Measurements from ENCODE around the gene SIAH3.

Gene SIAH3

DNA sequence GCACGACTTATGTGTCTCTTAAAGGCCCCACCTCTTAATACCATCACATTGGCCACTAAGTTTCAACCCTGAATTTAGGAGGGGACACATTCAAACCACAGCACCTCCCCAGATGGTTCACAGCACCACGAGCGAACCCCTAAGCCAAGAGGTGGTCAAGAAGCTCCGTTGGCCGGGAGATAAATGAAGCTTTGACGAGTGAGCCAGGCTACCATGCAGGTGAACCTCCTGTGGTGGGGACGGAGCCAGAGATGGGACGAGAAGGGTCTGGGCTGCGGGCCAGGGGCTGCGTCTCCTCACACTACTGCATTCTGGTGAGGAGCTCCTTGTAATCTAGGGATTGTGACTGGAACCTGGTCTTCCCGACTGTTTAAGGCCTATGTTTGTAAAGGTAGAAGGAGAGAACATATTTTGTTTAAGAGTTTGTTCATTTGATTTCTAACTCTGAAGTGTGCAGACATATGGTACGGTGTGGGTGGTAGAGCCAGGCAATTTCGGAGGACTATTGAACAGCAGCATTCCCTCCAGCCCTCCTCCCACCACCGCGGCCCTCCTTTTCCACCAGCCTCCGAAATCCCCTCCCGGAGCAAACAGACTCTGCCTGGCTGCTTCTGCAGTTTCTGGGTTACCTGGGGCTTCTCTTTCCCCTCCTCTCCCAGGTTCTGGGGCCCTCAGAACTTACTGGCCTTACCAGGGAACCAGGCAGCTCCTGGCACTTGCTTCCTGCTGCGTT lies 31.3 kb downstream of the SIAH3 start:
- DNase-seq = no peak

GRCh38 chr13:45817833-45818232 lies 33.7 kb downstream of the SIAH3 start:
- DNase-seq = no peak

GRCh38 chr13:45816427-45816826 lies 35.1 kb downstream of the SIAH3 start:
- DNase-seq = no peak

GRCh38 chr13:45812695-45813372 lies 38.7 kb downstream of the SIAH3 start:
- DNase-seq = no peak

- no peak for DNase-seq
Observed at GRCh38 chr13:45811891-45812694, 39.5 kb downstream of the SIAH3 start.

DNA sequence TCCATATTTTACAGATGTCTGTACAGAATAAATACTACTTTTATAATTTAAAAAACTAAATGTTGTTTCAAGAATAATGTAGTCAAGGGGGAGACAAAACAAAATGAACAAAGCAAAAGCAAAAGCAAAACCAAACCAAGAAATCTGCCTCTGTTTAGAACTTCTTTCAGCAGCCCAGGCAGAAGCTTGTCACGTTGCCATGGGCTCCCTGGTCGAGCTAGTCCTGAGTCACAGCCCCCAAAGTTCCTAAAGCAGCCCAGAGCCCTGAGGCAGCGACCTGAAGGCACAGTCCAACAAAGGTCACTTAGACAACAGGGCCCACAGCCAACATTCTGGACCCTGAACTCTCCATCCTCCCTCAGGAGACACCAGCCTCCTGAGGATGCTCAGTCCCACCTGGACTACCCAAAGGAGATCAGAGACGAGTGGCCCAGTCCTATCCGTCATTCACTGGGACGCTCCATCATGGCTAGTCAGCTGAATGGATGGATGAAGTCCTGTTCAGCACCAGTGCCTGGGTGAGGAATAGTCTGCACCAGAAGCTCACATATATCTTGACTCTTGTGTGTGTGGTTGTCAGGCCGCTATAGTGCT lies 41.7 kb downstream of the SIAH3 start:
- DNase-seq = no peak

GRCh38 chr13:45808925-45809324 lies 42.6 kb downstream of the SIAH3 start:
- DNase-seq = no peak

DNA sequence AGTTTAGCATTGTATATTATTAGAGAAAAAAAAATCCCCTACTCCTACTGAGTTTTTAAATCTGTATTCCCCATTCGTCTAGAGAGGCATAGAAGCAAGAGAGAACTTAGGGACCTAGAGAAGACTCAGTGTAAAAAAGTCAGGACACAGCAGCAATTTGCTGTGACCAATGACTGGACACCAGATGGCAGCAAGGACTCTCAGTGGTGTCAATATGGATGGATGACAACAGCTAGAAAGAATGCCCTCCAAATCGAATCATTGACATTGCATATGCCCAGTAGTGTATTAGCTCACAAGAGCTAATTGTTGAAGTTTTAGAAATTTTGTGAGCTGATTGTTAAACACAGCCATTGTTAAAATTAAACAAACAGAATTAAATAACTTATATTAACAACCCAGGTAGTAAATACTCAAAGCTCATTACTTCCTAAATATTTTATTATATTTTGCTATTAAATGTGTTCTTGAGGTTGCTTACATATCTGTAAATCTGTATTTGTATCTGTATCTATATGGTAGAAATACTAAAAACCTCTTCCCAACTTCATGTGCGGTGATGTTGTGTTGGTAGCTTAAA lies 43.9 kb downstream of the SIAH3 start:
- DNase-seq = no peak

GRCh38 chr13:45800485-45800884 lies 51.1 kb downstream of the SIAH3 start:
- DNase-seq = no peak

DNA sequence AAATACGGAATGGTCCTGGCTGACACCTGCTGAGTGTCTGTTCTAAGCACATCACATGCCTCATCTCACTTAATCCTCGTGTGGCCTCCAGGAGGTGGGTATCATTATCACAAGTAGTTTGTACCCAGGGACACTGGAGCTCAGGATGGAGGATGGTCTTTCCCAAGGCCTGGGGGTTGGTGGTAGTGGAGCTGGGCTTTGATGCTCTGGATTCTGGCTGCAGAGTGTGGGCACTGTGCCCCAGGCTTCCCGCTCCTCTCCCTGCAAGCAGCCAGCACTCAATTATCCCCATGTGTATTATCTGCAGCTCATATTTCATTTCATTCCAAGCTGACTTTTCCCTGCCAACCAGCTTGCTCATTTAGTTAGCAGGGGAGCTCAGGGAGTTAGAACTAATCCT lies 52.1 kb downstream of the SIAH3 start:
- no peak for DNase-seq

GRCh38 chr13:45798851-45799250 lies 52.7 kb downstream of the SIAH3 start:
- DNase-seq = no peak

GRCh38 chr13:45796426-45797235 lies 54.9 kb downstream of the SIAH3 start:
- no peak for DNase-seq

DNA sequence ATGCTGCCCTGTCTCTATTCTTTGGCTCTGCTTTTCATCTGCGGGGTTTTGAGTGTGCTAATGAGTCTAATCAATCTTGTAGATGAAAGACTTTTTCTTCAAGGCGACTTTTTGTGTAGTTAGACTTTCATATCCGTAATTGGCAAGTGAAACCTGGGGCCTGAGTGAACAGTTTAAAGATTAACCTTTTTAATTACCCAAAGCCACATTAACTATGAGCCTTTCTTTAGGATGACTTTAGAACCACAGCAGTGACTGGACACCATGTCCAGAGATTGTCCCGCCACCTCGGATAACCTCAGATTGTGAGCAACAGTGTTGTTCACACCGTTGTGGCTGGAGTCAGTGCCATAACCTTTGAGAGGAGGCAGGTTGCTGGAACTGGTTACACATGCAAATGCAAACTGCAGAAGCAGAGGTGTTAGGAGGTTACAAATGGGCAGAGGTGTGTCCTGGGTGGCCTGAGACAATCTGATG lies 58.7 kb downstream of the SIAH3 start:
- DNase-seq = no peak

GRCh38 chr13:45788011-45788410 lies 63.5 kb downstream of the SIAH3 start:
- no peak for DNase-seq

DNA sequence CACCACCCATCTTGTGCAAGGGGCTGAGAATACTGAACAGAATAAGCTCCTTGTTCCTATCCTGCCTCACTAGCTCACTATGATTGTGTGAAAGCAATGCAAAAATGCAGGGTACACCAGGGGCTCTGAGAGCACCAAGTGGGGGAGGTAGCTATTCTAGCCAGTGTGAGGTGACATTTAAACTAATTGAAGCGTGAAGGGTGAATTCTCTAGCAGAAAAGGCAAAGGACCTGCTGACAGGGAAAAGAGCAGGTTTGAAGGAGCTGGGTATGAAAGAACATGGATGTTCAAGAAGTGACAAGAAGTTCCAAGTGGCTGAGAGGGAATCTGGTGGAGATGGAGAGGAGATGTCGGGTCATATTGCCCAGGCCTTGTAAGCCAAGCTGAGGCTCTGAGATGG lies 64.2 kb downstream of the SIAH3 start:
- no peak for DNase-seq

DNA sequence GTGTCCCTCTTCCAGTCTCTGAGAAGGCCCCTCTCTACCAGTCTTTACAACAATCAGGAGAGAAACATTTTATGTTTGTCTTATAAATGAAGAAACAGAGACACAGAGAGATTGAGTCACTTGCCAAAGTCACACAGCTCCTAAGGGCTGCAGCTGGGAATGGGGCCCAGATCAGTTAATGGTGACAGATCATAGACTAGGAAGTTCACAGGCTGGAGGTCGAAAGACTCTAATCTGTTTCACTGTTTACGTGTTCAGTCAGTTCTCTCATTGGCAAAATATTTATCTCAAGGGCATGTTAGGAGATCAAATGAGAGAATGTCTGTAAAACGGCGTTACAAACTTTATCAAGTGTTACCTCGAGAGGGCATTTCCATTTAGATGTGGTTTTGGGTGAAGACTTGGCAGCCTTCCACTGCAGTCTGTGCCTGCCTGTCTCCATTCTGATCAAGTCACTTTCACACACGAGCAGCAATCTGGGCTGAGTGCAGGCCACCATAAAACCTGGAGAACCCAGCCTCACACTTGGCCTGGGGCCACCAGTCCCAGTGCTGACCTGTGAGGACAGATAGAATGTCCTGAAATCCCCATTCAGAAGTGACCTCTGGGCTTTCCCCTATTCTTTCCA lies 65.1 kb downstream of the SIAH3 start:
- no peak for DNase-seq

DNA sequence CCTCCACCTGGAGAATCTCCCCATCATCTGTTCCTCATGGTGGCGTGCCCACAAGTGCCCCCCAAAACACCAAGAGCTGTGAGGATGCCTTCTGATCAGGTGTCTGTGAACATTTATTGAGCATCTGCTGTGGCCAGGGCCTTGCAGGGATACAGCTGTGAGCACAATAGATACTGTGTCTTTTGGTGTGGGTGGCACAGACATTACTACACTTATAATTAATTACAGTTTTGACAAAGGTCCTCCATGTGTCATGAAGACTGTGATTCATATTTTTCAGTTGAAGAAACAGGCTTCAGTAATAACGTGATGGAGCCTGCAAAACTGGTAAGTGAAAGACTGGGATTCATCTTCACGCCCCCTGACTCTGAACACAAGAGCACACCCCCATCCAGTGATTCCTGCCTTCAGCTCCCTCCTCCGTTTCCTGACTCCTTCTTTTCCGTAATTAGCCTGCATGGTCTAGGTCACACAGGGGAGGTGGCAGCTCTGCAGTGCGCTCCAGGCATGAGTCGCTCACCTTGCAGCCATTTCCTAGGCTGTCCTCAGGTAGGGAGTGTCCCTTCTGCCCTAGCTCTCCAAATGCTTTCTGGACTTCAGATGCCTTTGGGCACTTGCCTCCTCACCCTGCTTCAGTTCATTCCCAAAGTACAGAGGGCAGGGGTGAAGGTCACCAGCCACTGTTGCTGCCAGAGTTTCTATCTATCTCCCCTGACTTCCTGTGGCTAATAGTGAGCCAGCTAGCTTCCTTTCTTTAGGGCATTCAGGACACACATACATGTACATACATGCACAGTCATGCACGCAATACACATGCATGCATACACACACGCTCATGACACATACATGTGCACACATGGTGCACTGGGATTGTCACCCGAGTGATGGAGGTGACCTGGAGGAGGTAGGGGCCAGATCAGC lies 66.5 kb downstream of the SIAH3 start:
- no peak for DNase-seq

DNA sequence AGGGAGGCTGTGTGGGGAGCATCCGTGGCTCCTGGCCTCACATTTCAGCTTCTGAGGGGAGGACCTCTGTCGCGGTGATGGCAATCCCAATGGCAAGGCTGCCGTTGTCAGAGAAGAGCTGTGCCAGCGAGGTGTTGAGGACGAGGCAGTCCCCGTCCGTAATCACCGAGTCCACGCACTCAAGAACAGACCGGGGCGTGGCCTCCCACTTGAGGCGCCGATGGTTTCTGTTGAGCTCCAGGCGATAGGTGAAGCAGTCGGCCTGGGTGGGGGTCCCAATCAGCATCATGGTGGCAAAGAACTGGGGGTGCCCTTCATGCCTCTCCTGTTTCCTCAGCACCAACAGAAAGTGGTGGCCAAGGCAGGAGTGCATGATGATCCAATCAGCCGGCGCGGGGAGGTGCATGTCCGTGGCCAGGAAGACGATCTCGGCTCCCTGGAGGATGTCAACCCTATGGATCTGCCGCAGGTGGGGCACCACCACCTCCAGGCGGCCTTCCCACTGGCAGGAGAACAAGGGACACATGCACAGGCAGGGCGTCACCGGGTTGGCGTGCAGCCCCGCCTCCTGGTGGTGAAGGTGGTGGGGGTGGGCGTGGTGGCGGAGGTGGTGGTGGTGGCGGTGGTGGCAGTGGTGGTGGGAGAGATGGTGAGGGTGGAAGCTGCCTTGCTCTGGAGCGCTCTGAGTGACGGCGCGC lies 68.1 kb downstream of the SIAH3 start:
- DNase-seq = no peak

- no peak for DNase-seq
Observed at GRCh38 chr13:45782327-45783045, 69.1 kb downstream of the SIAH3 start.

All from cortex of kidney (tissue), 1 donor.